CD4-positive, alpha-beta T cell treated with Interleukin-10 for 1 hour (primary cell): Measurements from ENCODE around the gene PPP2R5E.

Experiments used
- DNase-seq: peaks from one replicate; pipeline ENCODE4 v3.0.0-alpha.2; 2020

Gene PPP2R5E

GRCh38 chr14:63517354-63517753, 25.8 kb downstream of the PPP2R5E start:
- no peak for DNase-seq

- DNase-seq: no peak
These were observed 27.9 kb downstream of the PPP2R5E start for GRCh38 chr14:63515240-63515639.

GRCh38 chr14:63513756-63514155, 29.4 kb downstream of the PPP2R5E start:
- no peak for DNase-seq

- peak; percentile 5 for DNase-seq
These were observed 30.3 kb downstream of the PPP2R5E start for GRCh38 chr14:63512861-63513260.

GRCh38 chr14:63510538-63510937, 32.6 kb downstream of the PPP2R5E start:
- DNase-seq: peak; percentile 18

GRCh38 chr14:63508033-63508432, 35.1 kb downstream of the PPP2R5E start:
- DNase-seq: peak; percentile 29

GRCh38 chr14:63504648-63505047, 38.5 kb downstream of the PPP2R5E start:
- DNase-seq: no peak

- DNase-seq: no peak
These were observed 41.7 kb downstream of the PPP2R5E start for GRCh38 chr14:63501429-63501828.

GRCh38 chr14:63499701-63500250, 43.4 kb downstream of the PPP2R5E start:
- DNase-seq: no peak

GRCh38 chr14:63496837-63497400, 46.3 kb downstream of the PPP2R5E start:
- DNase-seq: no peak

GRCh38 chr14:63493246-63493645, 49.9 kb downstream of the PPP2R5E start:
- DNase-seq: no peak

- DNase-seq: no peak
These were observed 50.8 kb downstream of the PPP2R5E start for GRCh38 chr14:63492391-63492790.

- no peak for DNase-seq
These were observed 55.5 kb downstream of the PPP2R5E start for GRCh38 chr14:63487724-63488123.

GRCh38 chr14:63486738-63487137, 56.4 kb downstream of the PPP2R5E start:
- DNase-seq: no peak

- no peak for DNase-seq
These were observed 59.9 kb downstream of the PPP2R5E start for GRCh38 chr14:63483315-63483714.

GRCh38 chr14:63480599-63480998, 62.6 kb downstream of the PPP2R5E start:
- DNase-seq: no peak

- no peak for DNase-seq
These were observed 64.7 kb downstream of the PPP2R5E start for GRCh38 chr14:63478437-63478852.

GRCh38 chr14:63478010-63478409, 65.2 kb downstream of the PPP2R5E start:
- DNase-seq: peak; percentile 53

- no peak for DNase-seq
These were observed 65.6 kb downstream of the PPP2R5E start for GRCh38 chr14:63477556-63477955.

- no peak for DNase-seq
These were observed 67.4 kb downstream of the PPP2R5E start for GRCh38 chr14:63475761-63476160.

GRCh38 chr14:63474844-63475243, 68.3 kb downstream of the PPP2R5E start:
- DNase-seq: no peak

- no peak for DNase-seq
These were observed 69.1 kb downstream of the PPP2R5E start for GRCh38 chr14:63474111-63474510.

GRCh38 chr14:63472986-63473788, 70.0 kb downstream of the PPP2R5E start:
- no peak for DNase-seq
